IPS DF 19.7 (cell line): ENCODE measurements around the gene CANX.
"Not testable (repeated sequence)": the region's sequence is repeated elsewhere in the genome, so short reads cannot be mapped to it uniquely, and the experiment has no call there.

Source experiments
- DNase-seq: peaks from one replicate; pipeline ENCODE4 v3.0.0-alpha.2; 2013; ENCODE audit warnings: low read depth, low spot score

The CANX gene, protein sequence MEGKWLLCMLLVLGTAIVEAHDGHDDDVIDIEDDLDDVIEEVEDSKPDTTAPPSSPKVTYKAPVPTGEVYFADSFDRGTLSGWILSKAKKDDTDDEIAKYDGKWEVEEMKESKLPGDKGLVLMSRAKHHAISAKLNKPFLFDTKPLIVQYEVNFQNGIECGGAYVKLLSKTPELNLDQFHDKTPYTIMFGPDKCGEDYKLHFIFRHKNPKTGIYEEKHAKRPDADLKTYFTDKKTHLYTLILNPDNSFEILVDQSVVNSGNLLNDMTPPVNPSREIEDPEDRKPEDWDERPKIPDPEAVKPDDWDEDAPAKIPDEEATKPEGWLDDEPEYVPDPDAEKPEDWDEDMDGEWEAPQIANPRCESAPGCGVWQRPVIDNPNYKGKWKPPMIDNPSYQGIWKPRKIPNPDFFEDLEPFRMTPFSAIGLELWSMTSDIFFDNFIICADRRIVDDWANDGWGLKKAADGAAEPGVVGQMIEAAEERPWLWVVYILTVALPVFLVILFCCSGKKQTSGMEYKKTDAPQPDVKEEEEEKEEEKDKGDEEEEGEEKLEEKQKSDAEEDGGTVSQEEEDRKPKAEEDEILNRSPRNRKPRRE

DNA sequence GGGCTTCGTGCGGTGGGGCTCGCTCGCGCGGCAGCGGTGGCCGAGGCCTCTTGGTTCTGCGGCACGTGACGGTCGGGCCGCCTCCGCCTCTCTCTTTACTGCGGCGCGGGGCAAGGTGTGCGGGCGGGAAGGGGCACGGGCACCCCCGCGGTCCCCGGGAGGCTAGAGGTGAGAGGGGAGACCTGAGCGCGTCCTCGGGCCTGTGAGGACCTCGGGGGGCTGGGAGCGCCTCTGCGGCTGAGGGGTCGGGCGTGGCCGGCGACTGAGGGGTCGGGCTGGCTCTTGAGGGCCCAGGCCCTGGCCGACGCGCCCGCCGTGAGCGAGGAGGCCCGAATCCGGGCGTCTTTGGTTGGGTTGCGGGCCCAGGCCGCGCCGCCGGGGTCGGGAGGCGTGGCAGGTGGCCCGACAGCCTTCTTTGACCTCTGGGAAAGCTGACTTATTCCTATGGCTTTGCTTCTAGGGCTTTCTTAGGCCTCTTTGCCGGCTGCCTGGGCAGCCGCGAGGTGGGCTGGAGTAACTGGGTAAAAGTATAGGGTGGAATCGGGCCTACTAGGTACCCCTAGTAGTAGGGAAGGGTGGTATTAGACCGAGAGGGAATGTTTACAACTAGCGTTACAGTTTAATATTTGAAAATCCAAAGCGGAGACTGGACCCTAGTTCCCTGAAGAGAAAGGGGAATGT lies at the start of gene CANX:
TSS of gene CANX (plus strand) at position 33 of the 681 bp plus-strand sequence. CDS start 6,715 bp downstream, outside the sequence.
- no peak for DNase-seq

DNA sequence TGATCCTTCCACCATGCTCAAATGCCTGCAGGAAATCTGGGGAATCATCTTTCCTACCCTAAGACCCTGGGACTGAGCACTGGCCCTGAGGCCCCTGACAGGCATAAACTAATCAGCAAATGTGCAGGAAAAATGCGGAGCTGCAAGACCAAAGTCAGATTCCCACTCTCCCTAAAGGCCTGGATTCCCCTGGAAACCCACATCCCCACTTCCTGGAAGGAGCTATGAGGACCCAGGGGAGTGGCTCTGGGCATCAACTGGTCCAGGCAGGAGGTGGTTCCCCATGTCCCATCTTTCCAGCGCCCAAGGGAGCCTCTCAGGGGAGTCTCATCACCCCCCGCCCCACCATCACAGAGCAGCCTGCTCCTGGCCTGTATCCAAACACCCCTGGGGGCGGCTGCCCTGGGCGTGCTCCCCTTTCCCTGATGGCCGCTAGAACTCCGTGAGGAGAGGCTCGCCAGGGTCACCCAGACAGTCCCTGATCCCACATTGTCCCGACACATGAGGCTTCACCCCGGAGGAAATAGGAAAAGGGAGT lies 49.5 kb upstream of the CANX start:
- not testable (repeated sequence) for DNase-seq

- DNase-seq = not testable (repeated sequence)
Measured at GRCh38 chr5:179650245-179650644, 48.5 kb upstream of the CANX start.

GRCh38 chr5:179653135-179653534 lies 45.6 kb upstream of the CANX start:
- DNase-seq = not testable (repeated sequence)

DNA sequence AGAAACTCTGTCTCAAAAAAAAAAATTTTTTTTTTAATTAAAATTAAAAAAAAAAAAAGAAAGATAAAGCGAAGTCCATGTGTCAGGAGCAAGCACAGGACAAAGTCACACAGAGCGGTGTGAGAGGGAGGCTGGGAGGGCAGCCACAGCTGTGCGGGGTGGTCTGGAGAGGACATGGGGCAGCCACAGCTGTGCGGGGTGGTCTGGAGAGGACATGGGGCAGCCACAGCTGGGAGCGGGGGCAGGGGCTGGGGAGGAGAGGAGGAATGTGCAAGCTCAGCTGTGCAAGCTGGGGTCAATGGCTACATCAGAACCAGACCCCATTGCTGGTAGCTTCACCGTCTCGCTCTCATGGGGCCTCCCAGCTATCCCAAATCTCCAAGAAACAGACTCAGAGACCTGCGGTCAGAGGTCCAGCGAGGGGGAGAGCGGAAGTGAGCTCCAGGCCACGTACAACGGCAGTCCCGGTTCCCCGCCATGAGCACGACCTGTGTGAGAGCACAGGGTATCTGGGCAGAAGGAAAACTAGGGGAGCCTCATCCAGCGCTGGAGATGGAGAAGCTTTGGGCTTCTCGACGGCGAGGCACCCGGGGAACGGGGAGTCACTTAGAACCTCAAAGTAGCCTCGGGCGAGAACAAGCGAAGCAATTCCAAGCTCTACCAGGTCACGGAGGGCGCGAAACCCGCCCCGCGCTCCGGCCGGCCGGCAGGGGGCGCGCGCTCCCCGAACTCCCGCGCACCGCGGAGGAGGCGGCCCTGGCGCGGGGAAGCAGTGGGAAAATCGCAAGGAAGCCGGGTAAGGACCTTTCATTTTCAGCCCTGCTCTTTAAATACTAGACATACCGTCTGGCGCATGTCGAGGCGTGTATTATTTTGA lies 41.2 kb upstream of the CANX start:
- not testable (repeated sequence) for DNase-seq

GRCh38 chr5:179658179-179658856 lies 40.4 kb upstream of the CANX start:
- DNase-seq = not testable (repeated sequence)

DNA sequence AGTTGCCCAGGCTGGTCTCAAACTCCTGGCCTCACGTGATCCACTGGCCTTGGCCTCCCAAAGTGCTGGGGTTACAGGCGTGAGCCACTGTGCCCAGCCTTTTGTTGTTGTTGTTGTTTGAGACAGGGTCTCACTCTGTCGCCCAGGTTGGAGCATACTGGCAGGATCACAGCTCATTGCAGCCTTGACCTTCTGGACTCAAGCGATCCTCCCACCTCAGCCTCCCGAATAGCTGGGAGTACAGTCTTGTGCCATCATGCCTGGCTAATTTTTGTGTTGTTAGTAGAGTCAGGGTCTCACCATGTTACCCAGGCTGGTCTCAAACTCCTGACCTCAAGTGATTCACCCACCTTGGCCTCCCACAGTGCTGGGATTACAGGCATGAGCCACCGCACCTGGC lies 37.1 kb upstream of the CANX start:
- DNase-seq = not testable (repeated sequence)

DNA sequence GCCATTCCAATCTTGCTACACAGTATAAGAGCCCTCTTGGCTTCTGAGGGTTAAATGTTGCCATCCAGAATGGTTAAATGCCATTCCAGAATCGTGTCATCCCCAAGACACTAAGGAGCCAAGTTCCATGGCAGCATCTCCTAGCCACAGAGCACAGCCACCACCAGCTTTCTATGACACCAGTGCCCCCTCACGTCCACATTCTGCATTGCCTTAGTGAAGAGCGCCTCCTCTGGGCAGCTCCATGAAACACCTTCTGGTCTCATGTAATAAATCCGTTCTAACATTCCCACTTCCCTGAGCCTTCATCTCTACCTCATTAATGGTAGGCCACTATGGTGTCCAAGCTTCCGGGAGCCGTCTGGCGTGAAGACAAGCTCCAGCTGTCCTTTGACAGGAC lies 30.4 kb upstream of the CANX start:
- DNase-seq = peak; percentile 40

DNA sequence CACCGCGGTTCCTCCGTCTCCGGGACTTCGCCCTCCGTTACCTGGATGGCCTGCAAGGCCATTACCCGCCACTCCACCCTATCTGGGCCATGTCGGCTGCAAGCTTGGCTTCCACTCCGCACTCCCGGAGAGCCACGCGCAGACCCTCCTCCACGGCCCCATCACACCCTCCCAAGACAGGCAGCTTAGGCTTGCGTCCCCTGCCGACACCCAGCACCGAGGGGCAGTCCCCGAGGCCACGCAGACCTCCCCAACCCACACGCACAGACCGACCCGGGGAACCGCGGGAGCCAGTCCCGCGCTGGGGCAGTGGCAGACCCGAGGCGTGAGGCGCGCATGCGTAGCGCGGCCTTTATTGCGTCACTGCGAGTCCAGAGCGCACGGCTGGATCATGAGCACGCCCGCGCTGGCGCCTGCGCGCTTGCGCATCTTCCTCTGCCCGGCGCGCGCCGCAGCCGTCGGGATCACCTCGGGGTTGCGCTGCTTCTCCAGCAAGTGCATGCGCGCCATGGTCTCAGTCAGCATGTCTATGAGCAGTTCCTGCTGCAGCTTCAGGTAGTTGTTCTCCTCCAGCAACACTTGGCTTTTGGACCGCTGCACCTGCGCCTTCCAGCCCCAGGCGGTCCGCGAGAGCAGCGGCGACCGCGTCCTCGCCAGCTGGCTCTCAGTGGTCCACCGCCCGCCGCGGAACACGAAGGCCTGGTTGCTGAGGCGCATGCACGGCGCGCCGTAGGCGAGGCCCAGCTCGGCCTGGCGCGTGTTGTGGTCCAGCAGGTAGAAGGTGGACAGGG lies 20.3 kb upstream of the CANX start:
- peak; percentile 82 for DNase-seq

DNA sequence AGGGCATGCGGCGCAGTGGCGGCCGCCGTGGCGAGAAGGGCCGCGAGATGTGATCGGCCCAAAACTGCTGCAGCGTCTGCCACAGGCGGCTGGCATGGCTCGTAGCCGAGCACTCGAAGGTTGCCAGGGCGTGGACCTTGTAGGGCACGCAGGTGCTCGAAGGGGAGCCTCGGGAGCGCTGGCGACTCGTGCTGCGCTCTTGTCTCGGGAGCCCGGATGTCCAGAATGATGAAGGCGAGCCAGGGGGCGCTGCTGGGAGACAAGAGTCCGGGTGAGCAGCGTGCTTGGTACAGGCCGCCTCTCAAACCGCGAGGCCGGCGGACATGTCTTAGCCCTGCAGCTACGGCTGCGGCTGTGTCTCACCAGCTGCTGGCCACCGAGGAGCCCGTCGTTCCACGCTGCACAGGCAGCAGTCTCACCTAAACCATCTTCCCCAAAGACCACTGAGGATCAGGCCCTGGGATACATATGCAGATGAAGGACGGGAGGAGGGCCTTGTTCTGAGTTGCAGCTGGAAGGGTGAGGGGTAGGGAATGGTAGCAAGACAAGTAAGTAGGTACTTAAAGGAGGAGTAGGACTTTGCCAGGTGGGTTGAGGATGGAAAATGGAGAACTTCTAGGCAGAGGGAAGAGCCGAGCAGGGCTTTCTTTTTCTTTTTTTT lies 19.6 kb upstream of the CANX start:
- peak; percentile 63 for DNase-seq

- no peak for DNase-seq
Measured at GRCh38 chr5:179680014-179680779, 18.6 kb upstream of the CANX start.

DNA sequence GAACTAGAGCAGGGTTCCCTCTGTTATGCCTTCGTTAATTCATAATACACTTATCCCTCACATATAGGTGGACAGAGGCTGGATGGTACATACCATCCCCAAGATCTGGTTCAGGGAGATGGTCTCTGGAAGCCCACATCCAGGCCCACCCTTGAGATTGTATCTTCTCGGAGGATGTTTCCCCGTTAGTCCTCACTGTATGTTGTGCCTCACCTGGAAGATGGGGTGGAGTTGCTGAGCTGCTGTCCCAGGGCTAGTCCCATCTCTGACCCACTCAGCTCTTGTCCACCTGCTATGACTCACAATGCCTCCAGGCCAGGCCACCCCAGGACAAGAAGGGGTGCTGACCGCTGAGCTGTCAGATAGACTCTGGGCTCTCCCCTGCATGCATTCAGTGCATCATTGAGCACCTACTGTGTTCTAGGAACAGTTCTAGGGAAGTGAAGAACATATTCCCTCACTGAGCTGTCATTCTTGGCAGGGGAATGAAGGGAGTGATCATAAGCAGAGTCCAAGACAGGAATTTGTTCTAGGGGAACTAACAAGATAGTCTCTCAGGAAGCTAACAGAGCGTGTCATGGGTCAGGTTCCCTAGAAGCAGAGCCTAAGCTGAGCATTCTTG lies 17.9 kb upstream of the CANX start, which contains the start of gene CBY3:
TSS of gene CBY3 (minus strand) at position 255 of the 622 bp plus-strand sequence. CDS start at position 139, 116 bp downstream.
- DNase-seq = no peak

DNA sequence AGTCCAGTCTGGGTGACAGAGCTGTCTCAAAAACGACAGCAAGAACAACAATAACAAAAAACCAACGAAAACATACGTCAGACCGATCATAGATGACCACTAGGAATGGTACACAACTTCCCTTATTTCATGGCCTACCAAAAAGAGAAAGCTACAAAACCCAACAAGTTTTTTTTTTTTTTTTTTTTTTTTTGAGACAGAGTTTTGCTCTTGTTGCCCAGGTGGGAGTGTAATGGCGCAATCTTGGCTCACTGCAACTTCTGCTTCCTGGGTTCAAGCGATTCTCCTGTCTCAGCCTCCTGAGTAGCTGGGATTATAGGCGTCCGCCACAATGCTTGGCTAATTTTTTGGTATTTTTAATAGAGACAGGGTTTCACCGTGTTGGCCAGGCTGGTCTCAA lies 9.6 kb upstream of the CANX start:
- not testable (repeated sequence) for DNase-seq

- no peak for DNase-seq
Measured at GRCh38 chr5:179694561-179694960, 4.2 kb upstream of the CANX start.

GRCh38 chr5:179696603-179697002 lies 2.2 kb upstream of the CANX start:
- DNase-seq = no peak

- no peak for DNase-seq
Measured at GRCh38 chr5:179697108-179697507, 1.7 kb upstream of the CANX start.

- not testable (repeated sequence) for DNase-seq
Measured at GRCh38 chr5:179697543-179697942, 1.2 kb upstream of the CANX start.
